HUES6 (cell line): ENCODE results near the gene ZNF471.

ENCODE experiments used
- H3K27ac ChIP-seq: 2 replicates; pipeline ENCODE4 v1.7.0; 2013; ENCODE audit warnings: low read depth, mild to moderate bottlenecking, low read length, inconsistent platforms
- H3K27me3 ChIP-seq: 2 replicates; pipeline ENCODE4 v1.6.1; 2013; ENCODE audit warnings: low read length; ENCODE audit not compliant: control insufficient read depth, insufficient read depth
- H3K36me3 ChIP-seq: 2 replicates; pipeline ENCODE4 v1.6.1; 2013; ENCODE audit warnings: low read length; ENCODE audit not compliant: control insufficient read depth, insufficient read depth
- H3K4me1 ChIP-seq: 2 replicates; pipeline ENCODE4 v1.6.1; 2013; ENCODE audit warnings: low read length; ENCODE audit not compliant: control insufficient read depth, insufficient read depth
- H3K4me3 ChIP-seq: 2 replicates; pipeline ENCODE4 v1.5.1; 2013; ENCODE audit warnings: low read depth, low read length
- H3K9ac ChIP-seq: one replicate; pipeline ENCODE4 v1.6.1; 2013; ENCODE audit warnings: mild to moderate bottlenecking, low read length
- H3K9me3 ChIP-seq: 2 replicates; pipeline ENCODE4 v1.6.1; 2013; ENCODE audit warnings: low read depth, low read length; ENCODE audit not compliant: control insufficient read depth, insufficient read depth

The ZNF471 gene

DNA sequence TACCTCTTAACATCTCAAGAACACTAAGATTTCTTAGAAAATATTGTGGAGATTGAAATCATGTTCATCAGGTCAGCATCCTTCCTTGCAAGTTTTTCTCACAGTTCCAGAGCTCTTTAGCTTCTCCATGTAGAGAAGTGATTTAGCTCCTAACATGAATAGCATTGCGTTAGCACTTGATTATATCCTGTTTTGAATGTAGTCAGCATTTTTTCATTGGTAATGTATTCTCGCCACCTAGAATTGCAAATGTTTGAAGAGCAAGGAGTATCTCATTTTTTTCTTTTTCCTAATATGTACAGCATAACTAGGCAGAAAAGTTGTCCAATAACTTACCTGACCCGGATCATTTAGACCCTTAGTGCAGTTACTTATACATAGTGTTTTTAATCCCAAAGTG, 66.3 kb downstream of the ZNF471 start:
- no peak overlapping the region for H3K27ac ChIP-seq
- no peak overlapping the region for H3K9ac ChIP-seq
- H3K4me1 ChIP-seq = no peaks in the 10 kb centered on the region
- H3K27me3 ChIP-seq = no peaks in the 10 kb centered on the region
- H3K4me3 ChIP-seq = no peak overlapping the region
- H3K9me3 ChIP-seq = peaks cover 87% of the 10 kb centered on the region
- peaks cover 86% of the 10 kb centered on the region for H3K36me3 ChIP-seq

DNA sequence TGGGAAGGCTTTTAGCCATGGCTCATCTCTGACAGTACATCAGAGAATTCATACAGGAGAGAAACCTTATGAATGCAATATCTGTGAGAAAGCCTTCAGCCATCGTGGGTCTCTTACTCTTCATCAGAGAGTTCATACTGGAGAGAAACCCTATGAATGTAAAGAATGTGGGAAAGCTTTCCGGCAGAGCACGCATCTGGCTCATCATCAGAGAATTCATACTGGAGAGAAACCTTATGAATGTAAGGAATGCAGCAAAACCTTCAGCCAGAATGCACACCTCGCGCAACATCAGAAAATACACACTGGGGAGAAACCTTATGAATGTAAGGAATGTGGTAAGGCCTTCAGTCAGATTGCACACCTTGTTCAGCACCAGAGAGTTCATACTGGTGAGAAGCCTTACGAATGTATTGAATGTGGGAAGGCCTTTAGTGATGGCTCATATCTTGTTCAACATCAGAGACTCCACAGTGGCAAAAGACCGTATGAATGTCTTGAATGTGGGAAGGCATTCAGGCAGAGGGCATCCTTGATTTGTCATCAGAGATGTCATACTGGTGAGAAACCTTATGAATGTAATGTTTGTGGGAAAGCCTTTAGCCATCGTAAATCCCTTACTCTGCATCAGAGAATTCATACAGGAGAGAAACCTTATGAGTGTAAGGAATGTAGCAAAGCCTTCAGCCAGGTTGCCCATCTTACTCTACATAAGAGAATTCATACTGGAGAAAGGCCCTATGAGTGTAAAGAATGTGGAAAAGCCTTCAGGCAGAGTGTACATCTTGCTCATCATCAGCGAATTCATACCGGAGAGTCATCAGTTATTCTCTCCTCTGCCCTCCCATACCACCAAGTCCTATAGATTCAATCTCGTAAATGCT, 70.3 kb downstream of the ZNF471 start:
- Histone ChIP-seq H3K36me3 (peaks cover 52% of the 10 kb centered on the region), H3K4me3 (no peak overlapping the region), H3K4me1 (no peaks in the 10 kb centered on the region), H3K27me3 (no peaks in the 10 kb centered on the region), H3K9ac (no peak overlapping the region), H3K9me3 (peaks cover 91% of the 10 kb centered on the region), H3K27ac (no peak overlapping the region)
